ENCODE results near the gene TRAF3IP1. TPM values are rescaled to one million over a fixed set of nuclear protein-coding genes. Genes with fewer than 3 reads are reported as not detected.

Gene TRAF3IP1
- total RNA-seq, 4 donors from 2014 or later = 19.9 to 38.6 (median 23.6) TPM

- intact Hi-C loops (cut with DNase I) = no loop called here
- DNase-seq (ENCODE audit: extremely low spot score) = no peak
- Histone ChIP-seq H3K4me1 (peaks cover 7 to 27% (median 10%) of the 10 kb centered on the region in 4 donors), H3K4me3 (no peak overlapping the region), H3K9me3 (peaks cover 0 to 10% (median 0%) of the 10 kb centered on the region in 4 donors), H3K36me3 (peaks cover 15 to 52% (median 46%) of the 10 kb centered on the region in 4 donors), H3K27ac (replicated peaks in 1 of 4) (no peak overlapping the region), H3K27me3 (no peaks in the 10 kb centered on the region)
- 90% methylated on average over 13 of the region's 13 CpGs for WGBS
- TF ChIP-seq POLR2A (IDR thresholded peaks at IDR 0.05; ENCODE audit: low read depth) (no peak), EP300 (IDR thresholded peaks at IDR 0.05) (no peak), POLR2AphosphoS5 (IDR thresholded peaks at IDR 0.05) (no peak)
- TF ChIP-seq, protein P1, sequence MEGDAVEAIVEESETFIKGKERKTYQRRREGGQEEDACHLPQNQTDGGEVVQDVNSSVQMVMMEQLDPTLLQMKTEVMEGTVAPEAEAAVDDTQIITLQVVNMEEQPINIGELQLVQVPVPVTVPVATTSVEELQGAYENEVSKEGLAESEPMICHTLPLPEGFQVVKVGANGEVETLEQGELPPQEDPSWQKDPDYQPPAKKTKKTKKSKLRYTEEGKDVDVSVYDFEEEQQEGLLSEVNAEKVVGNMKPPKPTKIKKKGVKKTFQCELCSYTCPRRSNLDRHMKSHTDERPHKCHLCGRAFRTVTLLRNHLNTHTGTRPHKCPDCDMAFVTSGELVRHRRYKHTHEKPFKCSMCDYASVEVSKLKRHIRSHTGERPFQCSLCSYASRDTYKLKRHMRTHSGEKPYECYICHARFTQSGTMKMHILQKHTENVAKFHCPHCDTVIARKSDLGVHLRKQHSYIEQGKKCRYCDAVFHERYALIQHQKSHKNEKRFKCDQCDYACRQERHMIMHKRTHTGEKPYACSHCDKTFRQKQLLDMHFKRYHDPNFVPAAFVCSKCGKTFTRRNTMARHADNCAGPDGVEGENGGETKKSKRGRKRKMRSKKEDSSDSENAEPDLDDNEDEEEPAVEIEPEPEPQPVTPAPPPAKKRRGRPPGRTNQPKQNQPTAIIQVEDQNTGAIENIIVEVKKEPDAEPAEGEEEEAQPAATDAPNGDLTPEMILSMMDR (IDR thresholded peaks at IDR 0.05) = no peak
These were observed 113.9 kb downstream of the TRAF3IP1 start for GRCh38 chr2:238433941-238434845.

DNA sequence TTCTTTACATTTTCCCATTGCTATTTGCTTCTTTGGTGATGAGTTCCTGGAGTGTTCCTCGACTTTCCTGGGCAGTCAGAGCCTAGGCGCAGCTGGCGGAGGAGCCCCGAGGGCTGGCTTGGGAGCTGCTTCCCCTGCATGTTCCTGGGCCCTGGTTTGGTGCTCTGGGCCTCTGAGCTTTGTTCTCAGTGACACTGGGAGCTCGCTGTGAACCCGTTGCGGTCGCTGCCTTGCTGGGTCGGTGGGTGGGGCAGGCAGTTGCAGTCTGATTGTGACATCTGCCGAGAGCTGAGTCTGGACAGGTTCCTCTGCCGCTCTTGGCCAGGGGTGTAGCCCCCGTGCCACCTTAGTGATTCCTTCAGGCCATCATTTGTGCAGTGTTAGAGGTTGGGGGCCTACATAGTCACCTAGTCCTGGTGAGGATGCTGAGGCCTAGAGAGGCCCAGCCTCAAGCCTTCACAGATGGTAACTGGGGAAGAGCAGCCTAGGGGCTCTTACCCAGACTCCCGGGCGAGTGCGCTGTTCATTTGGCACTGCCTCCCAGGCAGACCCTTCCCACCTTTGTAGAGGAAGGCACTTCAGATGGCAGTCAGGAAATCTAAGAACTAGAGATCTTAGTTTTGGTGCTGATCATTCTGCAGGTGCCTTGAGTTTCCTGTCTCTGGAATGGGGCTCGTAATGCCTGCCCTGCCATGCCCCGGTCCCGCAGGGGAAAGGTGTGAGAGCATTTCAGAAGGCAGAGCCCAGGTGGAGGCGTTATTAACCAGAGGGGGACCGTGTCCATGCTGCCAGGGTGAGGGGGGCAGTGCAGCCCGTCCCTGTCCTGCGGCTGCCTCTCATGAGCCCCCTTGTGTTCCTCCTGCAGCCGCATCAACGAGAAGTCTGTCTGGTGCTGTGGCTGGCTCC lies 114.8 kb downstream of the TRAF3IP1 start:
- Histone ChIP-seq H3K27ac (replicated peaks in 1 of 4) (no peak overlapping the region), H3K4me3 (no peak overlapping the region), H3K4me1 (peaks cover 7 to 33% (median 14%) of the 10 kb centered on the region in 4 donors), H3K36me3 (peaks cover 15 to 57% (median 46%) of the 10 kb centered on the region in 4 donors), H3K9me3 (peaks cover 0 to 10% (median 0%) of the 10 kb centered on the region in 4 donors), H3K27me3 (no peaks in the 10 kb centered on the region)
- intact Hi-C loops (cut with DNase I) = no loop called here
- TF ChIP-seq EP300 (IDR thresholded peaks at IDR 0.05) = no peak
- no peak for TF ChIP-seq POLR2A (IDR thresholded peaks at IDR 0.05; ENCODE audit: low read depth)
- TF ChIP-seq POLR2AphosphoS5 (IDR thresholded peaks at IDR 0.05) = no peak
- TF ChIP-seq, protein P1 (IDR thresholded peaks at IDR 0.05) = no peak
- 92% methylated on average over 12 of the region's 24 CpGs for WGBS
- DNase-seq (ENCODE audit: extremely low spot score) = no peak

GRCh38 chr2:238435752-238436096 lies 115.4 kb downstream of the TRAF3IP1 start:
- no peak for TF ChIP-seq POLR2AphosphoS5 (IDR thresholded peaks at IDR 0.05)
- TF ChIP-seq, protein P1 (IDR thresholded peaks at IDR 0.05) = no peak
- TF ChIP-seq EP300 (IDR thresholded peaks at IDR 0.05) = no peak
- no peak for TF ChIP-seq POLR2A (IDR thresholded peaks at IDR 0.05; ENCODE audit: low read depth)
- WGBS = 94% methylated on average over 13 of the region's 20 CpGs
- no peaks in the 10 kb centered on the region for H3K27me3 ChIP-seq
- DNase-seq (ENCODE audit: extremely low spot score) = no peak
- intact Hi-C loops (cut with DNase I) = no loop called here
- H3K36me3 ChIP-seq = peaks cover 15 to 52% (median 42%) of the 10 kb centered on the region in 4 donors
- peaks cover 7 to 38% (median 16%) of the 10 kb centered on the region in 4 donors for H3K4me1 ChIP-seq
- no peak overlapping the region for H3K27ac ChIP-seq (replicated peaks in 1 of 4)
- peaks cover 0 to 4% (median 0%) of the 10 kb centered on the region in 4 donors for H3K9me3 ChIP-seq
- no peak overlapping the region for H3K4me3 ChIP-seq

GRCh38 chr2:238438856-238439849 lies 118.8 kb downstream of the TRAF3IP1 start:
- 77% methylated on average over 24 of the region's 24 CpGs for WGBS
- DNase-seq (ENCODE audit: extremely low spot score) = no peak

More at GRCh38 chr2:238438856-238439849, 118.8 kb downstream of the TRAF3IP1 start:
- TF ChIP-seq, protein P1 (IDR thresholded peaks at IDR 0.05) = no peak
- TF ChIP-seq EP300 (IDR thresholded peaks at IDR 0.05) = no peak
- TF ChIP-seq POLR2A (IDR thresholded peaks at IDR 0.05; ENCODE audit: low read depth) = no peak
- TF ChIP-seq POLR2AphosphoS5 (IDR thresholded peaks at IDR 0.05) = no peak
- Histone ChIP-seq H3K4me3 (no peak overlapping the region), H3K27me3 (no peaks in the 10 kb centered on the region), H3K27ac (replicated peaks in 1 of 4) (peak overlapping the region in 1 of 4 donors; percentile 11), H3K4me1 (peaks cover 18 to 41% (median 23%) of the 10 kb centered on the region in 4 donors), H3K36me3 (peaks cover 10 to 44% (median 32%) of the 10 kb centered on the region in 4 donors), H3K9me3 (no peaks in the 10 kb centered on the region)
- intact Hi-C loops (cut with DNase I) = no loop called here
